ENCODE data around the gene NUAK1.

NUAK1 gene

GRCh38 chr12:106128585-106129328, 10.0 kb downstream of the NUAK1 start:
- TF ChIP-seq CTCF (IDR thresholded peaks at IDR 0.05; ENCODE audit: control extremely low read depth, extremely low read depth, low read depth, missing control alignments), result no peak
- ChIA-PET CTCF (interaction anchor here (7.1 kb wide), 1 partner anchor 7 kb away, joined by 36 read pairs; no protein-coding TSS in a partner anchor), POLR2A (no interaction called here)
- DNase-seq (ENCODE audit: extremely low spot score), result no peak

- ChIA-PET POLR2A (no interaction called here), CTCF (interaction anchor here (1.1 to 7.1 kb wide), 2 partner anchors 9 to 707 kb away, joined by 3 to 36 read pairs; no protein-coding TSS in a partner anchor)
- TF ChIP-seq CTCF (IDR thresholded peaks at IDR 0.05; ENCODE audit: control extremely low read depth, extremely low read depth, low read depth, missing control alignments), result no peak
- DNase-seq (ENCODE audit: extremely low spot score), result no peak
Measured at GRCh38 chr12:106127338-106128126, 11.2 kb downstream of the NUAK1 start.

- ChIA-PET CTCF (interaction anchor here (1.1 to 7.1 kb wide), 2 partner anchors 9 to 706 kb away, joined by 3 to 36 read pairs; no protein-coding TSS in a partner anchor), POLR2A (no interaction called here)
- DNase-seq (ENCODE audit: extremely low spot score), result no peak
- no peak for TF ChIP-seq CTCF (IDR thresholded peaks at IDR 0.05; ENCODE audit: control extremely low read depth, extremely low read depth, low read depth, missing control alignments)
Measured at GRCh38 chr12:106126441-106127337, 12.1 kb downstream of the NUAK1 start.

- CTCF ChIA-PET, result interaction anchor here (7.1 kb wide), 1 partner anchor 11 kb away, joined by 36 read pairs; no protein-coding TSS in a partner anchor
- DNase-seq (ENCODE audit: extremely low spot score), result no peak
- POLR2A ChIA-PET, result no interaction called here
- no peak for TF ChIP-seq CTCF (IDR thresholded peaks at IDR 0.05; ENCODE audit: control extremely low read depth, extremely low read depth, low read depth, missing control alignments)
Measured at GRCh38 chr12:106125351-106126095, 13.2 kb downstream of the NUAK1 start.

- TF ChIP-seq CTCF (IDR thresholded peaks at IDR 0.05; ENCODE audit: control extremely low read depth, extremely low read depth, low read depth, missing control alignments), result no peak
- no peak for DNase-seq (ENCODE audit: extremely low spot score)
- POLR2A ChIA-PET, result no interaction called here
- CTCF ChIA-PET, result interaction anchor here (7.1 kb wide), 1 partner anchor 12 kb away, joined by 36 read pairs; no protein-coding TSS in a partner anchor
Measured at GRCh38 chr12:106123551-106124081, 15.1 kb downstream of the NUAK1 start.
